SKM-1 treated with dmso at 0.1 percent for 144 hours (cell line): ENCODE data around the gene NTN3.

ENCODE experiments used
- DNase-seq: peaks from one replicate; lab custom pipeline; 2025; ENCODE audit not compliant: unreplicated experiment; lab: John Stamatoyannopoulos, UW

The NTN3 gene

GRCh38 chr16:2466667-2467527 lies 4.2 kb upstream of the NTN3 start:
- no peak for DNase-seq

GRCh38 chr16:2467528-2468232 lies 3.4 kb upstream of the NTN3 start:
- DNase-seq, result no peak

- no peak for DNase-seq
Measured at GRCh38 chr16:2468233-2468724, 2.8 kb upstream of the NTN3 start.

DNA sequence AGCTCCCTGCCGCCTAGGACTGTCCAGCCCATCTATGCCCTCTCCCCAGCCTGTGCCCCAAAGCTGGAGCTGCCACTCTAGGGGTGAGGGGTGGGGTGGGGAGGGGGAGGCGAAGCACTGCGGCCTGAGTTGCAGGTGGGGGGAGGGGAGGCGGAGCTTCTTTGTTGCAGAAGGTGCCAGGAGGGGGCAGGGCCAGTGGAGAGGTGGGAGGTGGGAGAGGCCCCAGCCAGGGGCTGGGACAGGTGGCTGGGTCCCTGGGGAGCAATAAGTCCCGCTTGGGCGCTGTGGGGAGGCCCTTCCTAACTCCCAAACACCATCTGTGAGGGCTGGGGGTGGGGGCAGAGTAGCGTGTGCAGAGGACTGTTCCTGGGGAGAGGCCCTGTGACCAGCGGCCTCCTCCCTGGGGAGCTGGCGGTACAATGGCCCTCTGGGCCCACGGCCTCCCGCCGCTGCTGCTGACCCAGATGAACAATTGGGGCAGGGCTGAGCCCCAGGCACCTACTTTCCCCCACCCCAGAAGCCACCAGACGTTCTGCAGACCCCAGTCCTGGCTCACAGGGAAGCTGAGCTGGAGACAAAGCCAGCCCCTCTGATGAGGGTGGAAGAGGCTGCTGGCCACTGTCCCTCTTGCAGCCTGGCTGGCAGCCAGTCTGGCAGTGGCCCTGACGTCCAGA lies 2.2 kb upstream of the NTN3 start:
- no peak for DNase-seq

DNA sequence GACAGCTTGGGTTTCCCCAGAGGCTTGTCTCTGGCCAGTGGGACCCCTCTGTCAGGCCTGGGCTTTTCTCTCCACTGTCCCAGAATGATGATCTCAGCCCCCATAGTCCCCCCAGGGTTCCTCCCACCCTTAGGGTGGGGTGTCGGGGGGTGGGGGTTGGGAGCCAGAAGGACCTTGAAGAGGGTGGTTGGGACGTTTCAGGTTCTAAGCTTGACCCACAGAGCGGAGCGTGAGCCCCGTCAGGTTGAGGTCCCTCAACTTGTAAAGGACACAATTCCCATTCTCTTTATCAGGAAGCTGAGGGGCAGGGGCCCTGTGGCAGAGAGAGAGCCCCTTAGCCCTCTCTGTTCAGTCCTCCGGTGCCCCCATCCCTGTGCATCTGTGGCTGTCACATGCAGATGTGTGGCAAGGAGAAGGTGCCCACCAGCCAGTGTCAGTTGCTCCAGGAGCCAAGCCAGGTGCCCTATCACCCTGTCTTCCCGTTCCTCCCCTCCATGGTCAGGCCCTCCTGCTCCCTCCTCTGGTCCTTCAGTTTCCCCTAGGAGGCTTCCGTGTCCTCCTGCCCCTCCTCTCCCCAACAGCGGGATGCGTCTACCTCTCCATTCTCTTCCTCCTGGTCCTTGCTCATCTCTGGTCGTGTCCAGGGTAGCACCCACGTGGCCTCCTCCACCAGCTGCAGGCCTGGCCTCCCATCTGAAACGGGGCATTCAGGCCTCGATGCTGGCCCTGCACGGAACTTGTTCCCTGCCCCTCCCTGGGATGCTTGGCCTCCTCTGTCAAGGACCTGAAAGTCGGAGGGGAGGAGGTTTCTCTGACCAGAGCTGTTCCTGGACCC lies 1.5 kb upstream of the NTN3 start:
- DNase-seq, result no peak

GRCh38 chr16:2470234-2470601 lies 879 bp upstream of the NTN3 start:
- no peak for DNase-seq

GRCh38 chr16:2470603-2471015 lies 488 bp upstream of the NTN3 start:
- no peak for DNase-seq

DNA sequence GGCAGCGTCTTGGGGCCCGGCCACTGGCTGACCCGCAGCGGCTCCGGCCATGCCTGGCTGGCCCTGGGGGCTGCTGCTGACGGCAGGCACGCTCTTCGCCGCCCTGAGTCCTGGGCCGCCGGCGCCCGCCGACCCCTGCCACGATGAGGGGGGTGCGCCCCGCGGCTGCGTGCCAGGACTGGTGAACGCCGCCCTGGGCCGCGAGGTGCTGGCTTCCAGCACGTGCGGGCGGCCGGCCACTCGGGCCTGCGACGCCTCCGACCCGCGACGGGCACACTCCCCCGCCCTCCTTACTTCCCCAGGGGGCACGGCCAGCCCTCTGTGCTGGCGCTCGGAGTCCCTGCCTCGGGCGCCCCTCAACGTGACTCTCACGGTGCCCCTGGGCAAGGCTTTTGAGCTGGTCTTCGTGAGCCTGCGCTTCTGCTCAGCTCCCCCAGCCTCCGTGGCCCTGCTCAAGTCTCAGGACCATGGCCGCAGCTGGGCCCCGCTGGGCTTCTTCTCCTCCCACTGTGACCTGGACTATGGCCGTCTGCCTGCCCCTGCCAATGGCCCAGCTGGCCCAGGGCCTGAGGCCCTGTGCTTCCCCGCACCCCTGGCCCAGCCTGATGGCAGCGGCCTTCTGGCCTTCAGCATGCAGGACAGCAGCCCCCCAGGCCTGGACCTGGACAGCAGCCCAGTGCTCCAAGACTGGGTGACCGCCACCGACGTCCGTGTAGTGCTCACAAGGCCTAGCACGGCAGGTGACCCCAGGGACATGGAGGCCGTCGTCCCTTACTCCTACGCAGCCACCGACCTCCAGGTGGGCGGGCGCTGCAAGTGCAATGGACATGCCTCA lies 773 bp downstream of the NTN3 start:
- no peak for DNase-seq

GRCh38 chr16:2472488-2472864 lies 1.4 kb downstream of the NTN3 start:
- no peak for DNase-seq

GRCh38 chr16:2472885-2473445 lies 1.9 kb downstream of the NTN3 start:
- DNase-seq, result no peak

- DNase-seq, result peak; percentile 21
Measured at GRCh38 chr16:2473446-2473926, 2.4 kb downstream of the NTN3 start.

GRCh38 chr16:2473999-2474876 lies 3.1 kb downstream of the NTN3 start:
- DNase-seq, result peak; percentile 22

- peak; percentile 50 for DNase-seq
Measured at GRCh38 chr16:2474877-2475412, 3.8 kb downstream of the NTN3 start, which contains the start of gene TBC1D24. Gene TBC1D24 (plus strand): TSS chr16:2475127. CDS start chr16:2496149, 21,022 bp downstream.

- DNase-seq, result no peak
Measured at GRCh38 chr16:2475413-2476344, 4.6 kb downstream of the NTN3 start.

DNA sequence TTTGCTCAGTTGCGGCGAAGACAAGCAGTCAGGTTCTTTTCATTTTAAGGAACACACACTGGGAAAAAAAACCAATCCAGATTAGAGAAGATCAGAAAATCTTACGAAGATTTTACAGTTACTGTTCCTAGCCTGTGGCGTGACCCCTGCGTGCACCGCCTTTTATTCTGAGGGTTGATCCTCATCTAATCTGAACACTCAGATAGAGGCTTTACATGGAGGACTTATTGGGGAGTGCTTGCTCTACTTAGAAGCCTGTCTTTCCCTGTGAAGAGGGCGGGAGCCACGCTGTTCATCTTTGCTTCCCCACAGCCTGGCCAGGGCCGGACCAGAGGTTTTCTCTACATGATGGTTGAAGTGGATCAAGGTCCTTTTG lies 5.2 kb downstream of the NTN3 start:
- no peak for DNase-seq

- DNase-seq, result no peak
Measured at GRCh38 chr16:2476741-2477140, 5.6 kb downstream of the NTN3 start.

DNA sequence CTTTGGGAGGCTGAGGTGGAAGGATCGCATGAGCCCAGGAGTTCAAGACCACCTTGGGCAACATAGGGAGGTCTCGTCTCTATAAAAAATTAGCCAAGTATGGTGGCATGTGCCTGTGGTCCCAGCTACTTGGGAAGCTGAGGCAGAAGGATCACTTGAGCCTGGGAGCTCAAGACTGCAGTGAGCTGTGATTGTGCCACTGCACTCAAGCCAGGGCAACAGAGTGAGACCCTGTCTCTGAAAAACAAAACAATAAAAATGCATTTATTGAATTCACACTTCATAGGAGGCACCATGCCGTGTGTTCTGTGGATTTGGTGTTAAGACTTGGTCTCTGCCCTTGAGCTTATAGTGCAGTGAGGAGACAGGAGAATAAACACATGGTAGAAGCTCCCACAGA lies 6.2 kb downstream of the NTN3 start:
- no peak for DNase-seq
